ENCODE measurements around the gene CCDC12. TPM values are rescaled to one million over a fixed set of nuclear protein-coding genes. Genes with fewer than 3 reads are reported as not detected.
A peak's percentile ranks its signal among the peaks of the same experiment; 100 is the strongest.

Gene CCDC12
- total RNA-seq, 1 experiment from 2014 or later = 33.1 TPM

GRCh38 chr3:46898321-46899150 is 78.0 kb downstream of the CCDC12 start:
- DNase-seq (ENCODE audit: extremely low read depth, low read depth) = no peak

- DNase-seq (ENCODE audit: extremely low read depth, low read depth) = no peak
Observed at GRCh38 chr3:46897829-46898320, 78.7 kb downstream of the CCDC12 start.

GRCh38 chr3:46897031-46897430 is 79.5 kb downstream of the CCDC12 start:
- DNase-seq (ENCODE audit: extremely low read depth, low read depth) = no peak

GRCh38 chr3:46896386-46896785 is 80.2 kb downstream of the CCDC12 start:
- DNase-seq (ENCODE audit: extremely low read depth, low read depth) = no peak

GRCh38 chr3:46895761-46896160 is 80.8 kb downstream of the CCDC12 start:
- no peak for DNase-seq (ENCODE audit: extremely low read depth, low read depth)

GRCh38 chr3:46895204-46895660 is 81.3 kb downstream of the CCDC12 start:
- DNase-seq (ENCODE audit: extremely low read depth, low read depth) = peak; percentile 48

GRCh38 chr3:46894256-46894655 is 82.3 kb downstream of the CCDC12 start:
- DNase-seq (ENCODE audit: extremely low read depth, low read depth) = no peak

GRCh38 chr3:46893763-46894162 is 82.8 kb downstream of the CCDC12 start:
- DNase-seq (ENCODE audit: extremely low read depth, low read depth) = no peak

- no peak for DNase-seq (ENCODE audit: extremely low read depth, low read depth)
Observed at GRCh38 chr3:46893146-46893748, 83.3 kb downstream of the CCDC12 start.

GRCh38 chr3:46892285-46893145 is 84.0 kb downstream of the CCDC12 start:
- peak; percentile 72 for DNase-seq (ENCODE audit: extremely low read depth, low read depth)

GRCh38 chr3:46891132-46891531 is 85.4 kb downstream of the CCDC12 start:
- no peak for DNase-seq (ENCODE audit: extremely low read depth, low read depth)

GRCh38 chr3:46890132-46890531 is 86.4 kb downstream of the CCDC12 start:
- no peak for DNase-seq (ENCODE audit: extremely low read depth, low read depth)

GRCh38 chr3:46889381-46890110 is 87.0 kb downstream of the CCDC12 start:
- no peak for DNase-seq (ENCODE audit: extremely low read depth, low read depth)

GRCh38 chr3:46888705-46889104 is 87.8 kb downstream of the CCDC12 start:
- DNase-seq (ENCODE audit: extremely low read depth, low read depth) = no peak

- DNase-seq (ENCODE audit: extremely low read depth, low read depth) = no peak
Observed at GRCh38 chr3:46887980-46888494, 88.5 kb downstream of the CCDC12 start.

- no peak for DNase-seq (ENCODE audit: extremely low read depth, low read depth)
Observed at GRCh38 chr3:46885612-46886011, 90.9 kb downstream of the CCDC12 start.

- no peak for DNase-seq (ENCODE audit: extremely low read depth, low read depth)
Observed at GRCh38 chr3:46884929-46885328, 91.6 kb downstream of the CCDC12 start.

- no peak for DNase-seq (ENCODE audit: extremely low read depth, low read depth)
Observed at GRCh38 chr3:46884427-46884826, 92.1 kb downstream of the CCDC12 start.

GRCh38 chr3:46883830-46884185 is 92.7 kb downstream of the CCDC12 start:
- no peak for DNase-seq (ENCODE audit: extremely low read depth, low read depth)
